Fibroblast of skin of left quadriceps (primary cell): Measurements from ENCODE around the gene NAGA.
"Not testable (repeated sequence)": the region's sequence is repeated elsewhere in the genome, so short reads cannot be mapped to it uniquely, and the experiment has no call there.

Source experiments
- DNase-seq, 2 experiments: peaks; one replicate each; pipeline ENCODE4 v3.0.0-alpha.2; 2013; ENCODE audit warnings: low read depth in 2 of 2

The NAGA gene

DNA sequence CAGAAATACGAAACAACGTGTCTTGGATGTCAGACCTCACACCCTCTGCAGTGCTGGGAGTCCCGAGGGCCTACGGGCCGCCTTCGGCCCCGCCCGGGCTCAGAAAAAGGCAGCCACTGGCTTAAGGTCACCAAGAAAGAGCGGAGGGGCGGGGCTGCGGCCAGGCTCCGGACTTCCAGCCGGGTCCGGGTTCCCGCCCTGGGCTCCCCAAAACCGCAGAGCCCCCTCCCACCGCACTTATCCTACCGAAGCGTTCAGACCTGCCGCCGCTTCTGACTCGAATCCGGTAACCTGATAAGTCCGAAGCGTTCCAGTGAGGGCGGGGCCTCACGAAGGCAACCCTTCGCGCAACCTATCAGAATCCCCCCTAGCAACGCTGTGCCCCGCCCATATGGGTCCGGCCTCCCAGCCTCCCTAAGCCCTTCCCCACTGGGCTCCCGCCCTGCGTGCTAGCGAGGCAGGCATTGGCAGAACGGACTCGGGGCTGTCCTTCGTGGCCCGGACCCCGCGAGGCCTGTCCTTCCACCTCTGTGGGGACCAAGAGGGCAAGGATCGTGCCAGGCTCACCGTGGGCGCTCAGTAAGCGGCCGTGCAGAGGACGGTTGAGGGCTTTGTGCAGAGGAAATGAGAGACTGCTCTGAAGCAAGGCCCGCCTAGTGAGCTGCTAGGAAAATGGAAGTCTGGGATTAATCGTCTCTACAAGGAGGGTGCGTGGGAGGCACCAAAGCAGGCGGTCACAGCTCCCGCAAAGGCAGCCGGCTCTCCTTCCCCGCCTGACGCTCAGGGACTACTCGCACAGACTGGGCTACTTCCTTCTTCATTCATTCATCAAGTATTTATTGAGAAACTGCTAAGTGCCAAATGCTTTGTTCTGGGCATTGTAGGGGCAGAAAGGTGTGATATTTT, at the start of gene NAGA:
NAGA (minus strand) TSS at position 296 of the 906 bp plus-strand sequence. CDS start 515 bp downstream, outside the sequence.
- peak; percentile 85 to 88 for DNase-seq

GRCh38 chr22:42116848-42117424, 46.3 kb upstream of the NAGA start:
- DNase-seq = no peak

GRCh38 chr22:42115420-42115830, 44.8 kb upstream of the NAGA start:
- not testable (repeated sequence) for DNase-seq

GRCh38 chr22:42114721-42115120, 44.1 kb upstream of the NAGA start:
- DNase-seq = no peak

DNA sequence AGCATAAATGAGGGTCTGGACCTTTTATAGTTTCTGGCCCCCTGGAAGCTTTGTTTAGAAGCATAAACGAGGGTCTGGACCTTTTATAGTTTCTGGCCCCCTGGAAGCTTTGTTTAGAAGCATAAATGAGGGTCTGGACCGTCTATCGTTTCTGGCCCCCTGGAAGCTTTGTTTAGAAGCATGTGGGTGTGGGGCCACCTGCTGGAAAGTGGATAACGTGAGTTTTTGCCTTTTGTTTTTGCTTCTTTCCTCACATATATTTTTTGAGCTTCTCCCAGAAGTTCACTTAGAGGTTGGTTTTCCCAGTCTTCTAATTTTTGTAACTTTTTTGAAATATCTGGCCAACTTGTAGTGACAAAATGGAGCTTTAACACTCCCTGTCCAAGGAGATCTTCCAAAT, 42.2 kb upstream of the NAGA start:
- DNase-seq = not testable (repeated sequence)

DNA sequence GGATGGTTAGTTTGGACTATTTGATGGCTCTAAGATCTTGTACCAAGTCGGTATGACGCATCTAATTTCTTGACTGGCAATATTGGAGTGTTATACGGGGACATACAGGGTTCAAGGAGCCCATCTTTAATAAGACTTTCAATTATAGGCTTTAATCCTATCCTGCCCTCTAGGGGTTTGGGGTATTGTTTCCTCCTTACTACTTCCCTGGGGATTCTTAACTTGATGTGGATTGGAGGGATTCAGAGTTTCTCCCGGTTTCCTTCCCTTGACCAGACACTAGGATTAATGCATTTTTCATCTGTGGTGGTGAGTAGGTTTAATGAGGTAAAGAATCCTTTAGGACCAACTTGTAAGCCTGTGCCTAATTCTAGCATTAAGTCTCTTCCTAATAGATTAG, 41.2 kb upstream of the NAGA start:
- no peak for DNase-seq

GRCh38 chr22:42108848-42109247, 38.2 kb upstream of the NAGA start:
- DNase-seq = no peak

GRCh38 chr22:42104332-42104860, 33.8 kb upstream of the NAGA start:
- DNase-seq = not testable (repeated sequence)

GRCh38 chr22:42101199-42101598, 30.6 kb upstream of the NAGA start:
- no peak for DNase-seq

DNA sequence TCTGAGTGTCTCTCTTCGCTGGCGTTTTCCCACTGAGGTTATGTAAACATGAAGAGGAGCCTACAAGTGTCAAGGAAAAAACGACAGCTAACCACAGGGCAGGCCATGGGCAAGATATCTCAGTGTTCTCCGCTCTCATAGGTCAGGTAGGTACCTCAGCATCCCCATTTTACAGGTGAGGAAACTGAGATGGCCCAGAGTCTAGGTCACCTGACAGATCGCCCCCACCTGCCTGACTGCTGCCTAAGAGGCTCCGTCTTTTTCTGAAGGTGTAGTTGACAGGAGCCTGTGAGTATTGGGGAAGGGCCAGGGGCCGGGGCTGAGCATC, 20.8 kb upstream of the NAGA start:
- DNase-seq = no peak

- peak; percentile 97 to 98 for DNase-seq
These were observed 20.2 kb upstream of the NAGA start, which contains the start of gene NDUFA6 for GRCh38 chr22:42090596-42091454. NDUFA6 (minus strand) TSS chr22:42090772; CDS start chr22:42090744, 28 bp downstream.

DNA sequence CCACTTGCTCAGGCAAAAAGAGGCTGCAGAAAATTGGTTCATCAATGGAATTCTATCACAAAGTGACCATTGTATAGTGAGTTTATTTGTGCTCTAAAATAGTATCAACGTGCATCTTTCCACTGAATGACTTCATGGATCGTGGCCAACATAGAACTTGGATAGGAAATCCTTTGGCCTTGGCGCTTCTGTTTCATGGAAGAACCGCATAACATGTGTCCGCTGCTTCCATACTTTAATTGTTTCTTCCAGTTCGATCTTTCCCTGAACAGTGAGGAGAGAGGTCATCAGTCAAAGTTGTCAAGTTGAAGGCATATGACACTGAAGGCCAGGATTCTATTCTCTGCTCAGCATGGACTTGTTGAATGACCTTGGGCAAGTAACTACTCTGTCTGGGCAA, 15.4 kb upstream of the NAGA start:
- DNase-seq = no peak

DNA sequence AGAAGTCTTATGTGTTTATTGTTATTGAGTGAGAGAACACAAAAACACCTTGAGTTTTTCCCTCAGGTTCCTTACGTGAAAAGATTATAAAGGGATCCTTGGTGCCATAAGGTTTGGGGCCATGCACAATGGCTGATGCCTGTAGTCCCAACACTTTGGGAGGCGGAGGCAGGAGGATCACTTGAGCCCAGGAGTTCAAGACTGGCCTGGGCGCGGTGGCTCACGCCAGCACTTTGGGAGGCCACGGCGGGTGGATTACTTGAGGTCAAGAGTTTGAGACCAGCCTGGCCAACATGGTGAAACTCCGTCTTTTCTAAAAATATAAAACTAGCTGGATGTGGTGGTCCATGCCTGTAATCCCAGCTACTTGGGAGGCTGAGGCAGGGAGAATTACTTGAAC, 14.3 kb upstream of the NAGA start:
- no peak for DNase-seq

DNA sequence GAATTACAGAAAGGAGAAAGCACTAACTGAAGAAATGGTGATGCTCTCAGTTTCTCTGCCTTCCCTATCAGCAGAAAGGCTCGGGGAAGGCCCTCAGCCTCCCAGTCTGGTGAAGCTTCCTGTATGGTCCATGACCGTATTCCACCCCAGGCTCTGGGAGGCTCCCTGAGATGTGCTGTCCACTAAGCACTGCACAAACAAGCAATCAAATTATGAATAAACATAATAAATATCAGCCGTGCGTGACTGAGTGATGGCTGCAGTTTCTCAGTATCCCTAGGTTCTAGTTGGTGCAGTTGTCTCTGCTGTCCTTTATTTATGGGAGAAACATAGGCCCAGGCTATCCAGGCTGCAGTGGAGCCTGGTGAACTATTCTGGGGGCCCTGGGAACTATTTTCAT, 12.5 kb upstream of the NAGA start:
- no peak for DNase-seq

DNA sequence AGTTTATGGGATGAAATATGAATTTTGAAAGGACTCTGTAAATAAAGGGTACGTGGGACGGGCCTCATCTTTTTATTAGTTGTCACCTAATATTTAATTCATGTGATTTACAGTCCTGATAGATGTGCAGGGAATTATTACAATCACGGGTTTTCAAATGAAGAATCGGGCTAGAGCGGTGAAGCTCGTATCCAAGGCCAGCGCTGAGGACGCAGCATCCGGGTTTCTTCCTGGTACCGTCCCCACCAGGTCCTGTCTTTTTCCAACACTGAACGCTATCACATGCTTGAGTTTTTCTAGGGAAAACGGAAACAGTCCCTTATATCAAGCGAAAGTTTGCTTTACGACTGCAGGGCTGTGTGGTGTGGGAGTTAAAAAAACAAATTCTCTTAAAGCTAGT, 9.7 kb upstream of the NAGA start:
- DNase-seq = no peak

- DNase-seq = peak; percentile 97
These were observed 9.0 kb upstream of the NAGA start, which contains the start of gene SMDT1 for GRCh38 chr22:42079319-42080251. SMDT1 (plus strand) TSS chr22:42079700; CDS start chr22:42079769, 69 bp downstream.

GRCh38 chr22:42078469-42079318, 8.1 kb upstream of the NAGA start:
- DNase-seq = no peak

GRCh38 chr22:42077486-42078125, 7.0 kb upstream of the NAGA start:
- DNase-seq = no peak

- DNase-seq = no peak
These were observed 6.3 kb upstream of the NAGA start for GRCh38 chr22:42076764-42077485.
